Measurements from ENCODE around the gene OR52E8. TPM values are rescaled to one million over a fixed set of nuclear protein-coding genes. Genes with fewer than 3 reads are reported as not detected.

The OR52E8 gene
- total and polyA plus RNA-seq, 9 of the 15 experiments (the other 6 are each of a cell fraction or from before 2014, with no cell fraction given), result not detected

DNA sequence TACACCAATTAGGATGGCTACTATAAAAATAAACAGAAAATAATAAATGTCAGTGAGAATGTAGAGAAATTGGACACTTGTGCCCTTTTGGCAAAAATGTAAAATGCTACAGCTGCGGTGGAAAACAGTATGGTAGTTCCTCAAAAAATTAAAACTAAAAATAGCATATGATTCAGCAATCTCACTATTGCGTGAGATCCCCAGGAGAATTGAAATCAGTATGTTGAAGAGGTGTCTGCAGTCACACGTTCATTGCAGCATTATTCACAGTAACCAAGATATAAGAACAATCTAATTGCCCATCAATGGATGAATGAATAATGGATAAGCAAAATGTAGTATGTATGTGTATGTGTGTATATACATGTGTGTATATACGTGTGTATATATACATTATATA is 42.0 kb downstream of the OR52E8 start (continued):
- TF ChIP-seq ATF4 (CRISPR knock-in tag; IDR thresholded peaks at IDR 0.05) (peak; percentile 58; the same call in 1 of the 2 replicates), GATAD2B (IDR thresholded peaks at IDR 0.05; ENCODE audit: borderline replicate concordance) (peak; percentile 29; the same call in 1 of the 2 replicates), ZNF316 (IDR thresholded peaks at IDR 0.05) (peak; percentile 65; the same call in 1 of the 2 replicates), ATF7 (IDR thresholded peaks at IDR 0.05) (peak; percentile 51; the same call in 1 of the 2 replicates), TBP (optimal IDR thresholded peaks at IDR 0.05; ENCODE audit: low read depth, low read length) (no peak), SP1 (CRISPR knock-in tag; IDR thresholded peaks at IDR 0.05) (0 out of 2 replicates have a peak, but pooled peaks have one; percentile 0), MAFK (IDR thresholded peaks at IDR 0.05; ENCODE audit: low read length) (peak; percentile 49; the same call in 1 of the 2 replicates), CBX5 (IDR thresholded peaks at IDR 0.05; ENCODE audit: borderline replicate concordance, low read depth) (peak; percentile 78), TEAD2 (tag; IDR thresholded peaks at IDR 0.05) (no peak), MEIS2 (IDR thresholded peaks at IDR 0.05; ENCODE audit: partially characterized antibody) (no peak), CXXC5 (CRISPR knock-in tag; IDR thresholded peaks at IDR 0.05) (peak; percentile 40), ZNF592 (IDR thresholded peaks at IDR 0.05) (no peak), SOX6 (IDR thresholded peaks at IDR 0.05) (no peak), CBX3 (IDR thresholded peaks at IDR 0.05; ENCODE audit: borderline replicate concordance in 1 of 2, low read length in 2 of 2) (peak in 1 of 2 experiments; percentile 92; a peak in 2 of 3 replicates), DACH1 (IDR thresholded peaks at IDR 0.05; ENCODE audit: partially characterized antibody) (no peak), LEF1 (IDR thresholded peaks at IDR 0.05) (peak; percentile 30; the same call in 1 of the 2 replicates), ARNT (IDR thresholded peaks at IDR 0.05) (no peak), JUN (IDR thresholded peaks at IDR 0.05; ENCODE audit: borderline replicate concordance, low read depth, low read length) (0 out of 2 replicates have a peak, but pooled peaks have one; percentile 27), JUN (CRISPR knock-in tag; IDR thresholded peaks at IDR 0.05; ENCODE audit: borderline replicate concordance) (no peak), ARHGAP35 (IDR thresholded peaks at IDR 0.05; ENCODE audit: partially characterized antibody) (no peak), MEF2D (tag; conservative IDR thresholded peaks at IDR 0.05; ENCODE audit: low read depth) (peak; percentile 98)
